Mesothelial cell of epicardium (in vitro differentiated cells): Measurements from ENCODE around the gene MDGA2. TPM values are rescaled to one million over a fixed set of nuclear protein-coding genes. Genes with fewer than 3 reads are reported as not detected.

Source experiments
- DNase-seq, 2 experiments: peaks; one replicate each; pipeline ENCODE4 v3.0.0; 2021; ENCODE audit warnings: low spot score in 2 of 2; ENCODE audit not compliant: unreplicated experiment in 2 of 2
- H3K27ac Mint-ChIP-seq: 2 replicates; pipeline ENCODE4 v1.8.0; 2021; ENCODE audit warnings: mixed read lengths
- H3K27me3 Mint-ChIP-seq: 2 replicates; pipeline ENCODE4 v1.8.0; 2021; ENCODE audit warnings: low read depth, mixed read lengths
- H3K36me3 Mint-ChIP-seq: 2 replicates; pipeline ENCODE4 v1.8.0; 2021; ENCODE audit warnings: mixed read lengths
- H3K4me1 Mint-ChIP-seq: 2 replicates; pipeline ENCODE4 v1.8.0; 2021; ENCODE audit warnings: mixed read lengths
- H3K4me3 Mint-ChIP-seq: 2 replicates; pipeline ENCODE4 v1.8.0; 2021; ENCODE audit warnings: mild to moderate bottlenecking, moderate library complexity, mixed read lengths
- H3K9me3 Mint-ChIP-seq: 2 replicates; pipeline ENCODE4 v1.8.0; 2021; ENCODE audit warnings: mixed read lengths
- CTCF ChIP-seq: fragments of 200-600 bp; sonication (generic); IDR thresholded peaks from one replicate; pipeline ENCODE4 v1.5.0; 2021; ENCODE audit warnings: antibody characterized with exemption; ENCODE audit not compliant: unreplicated experiment
- total RNA-seq: library from RNA; stranded (reverse); gene quantifications from 3 replicates; pipeline ENCODE4 v1.2.1, GENCODE V29; 2021

Gene MDGA2
- total RNA-seq, 1 donor from 2014 or later = 0.27 TPM

DNA sequence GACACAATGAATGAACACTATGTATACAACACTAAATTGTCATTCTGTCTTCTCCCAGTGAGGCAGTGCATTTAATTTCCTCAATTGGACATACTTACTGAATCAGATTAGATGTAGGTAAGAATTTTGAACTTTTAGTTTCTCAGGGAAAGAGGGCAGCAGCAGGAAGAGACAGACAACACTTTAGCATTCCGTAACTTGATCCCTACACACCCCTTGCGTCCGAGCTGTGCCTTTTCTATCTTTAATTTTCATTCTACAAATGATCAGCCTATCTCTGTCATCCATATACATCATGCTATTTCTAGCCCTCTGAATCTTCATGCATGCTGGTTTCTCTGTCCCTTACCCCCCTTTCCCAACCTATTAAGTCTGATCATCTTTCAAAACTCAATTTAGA, 665.8 kb downstream of the MDGA2 start:
- Mint-ChIP-seq H3K4me1 (peaks cover 5% of the 10 kb centered on the region), H3K27me3 (no peaks in the 10 kb centered on the region), H3K4me3 (no peak overlapping the region), H3K9me3 (no peaks in the 10 kb centered on the region), H3K27ac (no peak overlapping the region), H3K36me3 (no peaks in the 10 kb centered on the region)
- DNase-seq = no peak
- no peak for TF ChIP-seq CTCF

DNA sequence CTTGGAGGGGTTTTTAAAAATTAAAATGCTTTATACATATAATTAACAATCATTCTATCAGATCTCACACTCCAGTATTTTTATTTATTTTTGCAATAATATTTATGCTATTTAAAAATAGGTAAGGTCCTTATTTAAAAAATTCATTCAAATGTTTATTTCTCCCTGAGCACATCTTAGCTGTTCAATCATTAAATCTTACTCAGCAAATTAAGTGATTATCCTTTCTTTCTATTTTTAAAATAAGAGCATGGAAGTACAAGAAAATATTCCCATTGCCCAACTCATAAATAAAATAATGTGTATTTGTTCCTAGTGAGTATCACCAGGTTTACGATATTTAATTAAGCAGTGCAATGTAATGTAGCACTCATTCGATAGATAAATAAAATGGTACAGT, 666.7 kb downstream of the MDGA2 start:
- H3K27me3 Mint-ChIP-seq = no peaks in the 10 kb centered on the region
- no peak overlapping the region for H3K27ac Mint-ChIP-seq
- no peaks in the 10 kb centered on the region for H3K36me3 Mint-ChIP-seq
- H3K9me3 Mint-ChIP-seq = no peaks in the 10 kb centered on the region
- no peak overlapping the region for H3K4me3 Mint-ChIP-seq
- no peak for TF ChIP-seq CTCF
- H3K4me1 Mint-ChIP-seq = peaks cover 5% of the 10 kb centered on the region
- no peak for DNase-seq

- Mint-ChIP-seq H3K36me3 (no peaks in the 10 kb centered on the region), H3K9me3 (peaks cover 8% of the 10 kb centered on the region)
- no peak for TF ChIP-seq CTCF
These were observed 675.7 kb downstream of the MDGA2 start for GRCh38 chr14:46999661-47000060.

GRCh38 chr14:46989566-46989965, 685.8 kb downstream of the MDGA2 start:
- Mint-ChIP-seq H3K4me3 (no peak overlapping the region), H3K36me3 (no peaks in the 10 kb centered on the region), H3K4me1 (peaks cover 16% of the 10 kb centered on the region), H3K27me3 (peaks cover 27% of the 10 kb centered on the region), H3K27ac (no peak overlapping the region), H3K9me3 (no peaks in the 10 kb centered on the region)
- no peak for DNase-seq
- TF ChIP-seq CTCF = no peak

More at GRCh38 chr14:46999661-47000060, 675.7 kb downstream of the MDGA2 start:
- peaks cover 4% of the 10 kb centered on the region for H3K27me3 Mint-ChIP-seq
- no peak for DNase-seq
- H3K4me1 Mint-ChIP-seq = no peaks in the 10 kb centered on the region
- no peak overlapping the region for H3K4me3 Mint-ChIP-seq
- no peak overlapping the region for H3K27ac Mint-ChIP-seq

DNA sequence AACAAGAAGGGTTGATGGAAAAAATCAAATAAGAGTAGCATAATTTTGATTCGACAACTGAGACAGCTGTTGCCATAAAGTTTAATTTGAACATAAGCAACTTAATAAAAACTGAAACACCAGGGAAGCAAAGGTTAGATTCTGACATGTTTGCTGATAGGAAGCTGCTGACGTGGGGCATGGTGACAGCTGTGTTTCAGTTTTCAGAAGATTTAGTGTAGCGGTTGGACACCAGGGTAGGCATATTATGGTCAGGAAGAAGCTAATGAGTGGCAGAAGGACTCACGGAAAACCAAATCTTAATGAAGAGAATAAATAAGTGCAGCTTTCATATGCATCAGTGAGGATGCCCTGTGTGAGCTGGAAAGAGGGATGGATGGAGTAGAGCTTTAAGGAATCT, 687.1 kb downstream of the MDGA2 start:
- DNase-seq = no peak
- H3K27me3 Mint-ChIP-seq = peaks cover 24% of the 10 kb centered on the region
- no peak for TF ChIP-seq CTCF
- H3K27ac Mint-ChIP-seq = no peak overlapping the region
- H3K4me3 Mint-ChIP-seq = no peak overlapping the region
- no peaks in the 10 kb centered on the region for H3K36me3 Mint-ChIP-seq
- no peaks in the 10 kb centered on the region for H3K9me3 Mint-ChIP-seq
- H3K4me1 Mint-ChIP-seq = peaks cover 16% of the 10 kb centered on the region
